GM12873 (cell line): ENCODE measurements around the gene ZCCHC13.

Experiments used
- CTCF ChIP-seq: IDR thresholded peaks from 2 replicates; pipeline ENCODE4 v1.5.1; 2012; ENCODE audit warnings: low read depth, mild to moderate bottlenecking, moderate library complexity, low read length, control low read depth; ENCODE audit not compliant: insufficient read depth; ENCODE audit errors: missing control alignments

Gene ZCCHC13

GRCh38 chrX:74277846-74278245 lies 26.1 kb upstream of the ZCCHC13 start:
- no peak for TF ChIP-seq CTCF

- no peak for TF ChIP-seq CTCF
Measured at GRCh38 chrX:74280759-74281158, 23.2 kb upstream of the ZCCHC13 start.

- TF ChIP-seq CTCF = no peak
Measured at GRCh38 chrX:74284391-74284952, 19.5 kb upstream of the ZCCHC13 start.

DNA sequence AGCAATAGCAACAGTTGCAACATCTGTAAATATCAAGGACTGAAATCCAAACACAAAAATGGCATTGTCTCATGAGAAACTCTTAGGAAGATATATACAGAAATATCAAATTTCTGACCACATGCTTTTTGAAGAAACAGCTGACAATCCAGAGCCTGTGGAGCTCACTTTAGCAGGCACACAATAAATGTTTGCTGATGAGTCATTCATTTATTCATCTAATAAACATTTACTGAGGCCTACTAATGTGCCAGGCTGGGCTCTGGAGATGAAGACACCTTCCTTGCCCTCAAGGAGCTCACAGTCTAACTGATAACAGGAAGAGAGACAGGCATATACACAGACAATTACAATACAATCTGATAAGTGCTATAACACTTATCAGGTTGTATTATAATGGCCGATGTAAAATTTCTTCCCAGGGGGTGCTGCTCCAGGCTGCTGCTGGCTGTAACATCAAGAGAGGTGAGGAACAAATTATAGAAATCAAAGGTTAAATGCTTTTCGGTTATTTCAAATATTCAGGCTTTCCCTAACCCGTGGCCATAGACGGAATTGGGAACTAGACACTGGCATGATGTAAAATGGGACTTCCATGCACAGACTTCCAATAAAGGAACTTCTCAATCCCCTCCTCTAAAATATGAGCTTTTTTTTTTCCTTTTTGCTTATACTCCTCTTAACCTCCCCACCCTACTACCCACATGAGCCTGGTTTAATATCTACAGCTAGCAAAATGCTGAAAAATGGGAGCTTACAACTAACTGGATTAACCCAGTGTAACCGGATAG lies 16.8 kb upstream of the ZCCHC13 start:
- TF ChIP-seq CTCF = no peak

GRCh38 chrX:74291577-74291963 lies 12.4 kb upstream of the ZCCHC13 start:
- no peak for TF ChIP-seq CTCF

DNA sequence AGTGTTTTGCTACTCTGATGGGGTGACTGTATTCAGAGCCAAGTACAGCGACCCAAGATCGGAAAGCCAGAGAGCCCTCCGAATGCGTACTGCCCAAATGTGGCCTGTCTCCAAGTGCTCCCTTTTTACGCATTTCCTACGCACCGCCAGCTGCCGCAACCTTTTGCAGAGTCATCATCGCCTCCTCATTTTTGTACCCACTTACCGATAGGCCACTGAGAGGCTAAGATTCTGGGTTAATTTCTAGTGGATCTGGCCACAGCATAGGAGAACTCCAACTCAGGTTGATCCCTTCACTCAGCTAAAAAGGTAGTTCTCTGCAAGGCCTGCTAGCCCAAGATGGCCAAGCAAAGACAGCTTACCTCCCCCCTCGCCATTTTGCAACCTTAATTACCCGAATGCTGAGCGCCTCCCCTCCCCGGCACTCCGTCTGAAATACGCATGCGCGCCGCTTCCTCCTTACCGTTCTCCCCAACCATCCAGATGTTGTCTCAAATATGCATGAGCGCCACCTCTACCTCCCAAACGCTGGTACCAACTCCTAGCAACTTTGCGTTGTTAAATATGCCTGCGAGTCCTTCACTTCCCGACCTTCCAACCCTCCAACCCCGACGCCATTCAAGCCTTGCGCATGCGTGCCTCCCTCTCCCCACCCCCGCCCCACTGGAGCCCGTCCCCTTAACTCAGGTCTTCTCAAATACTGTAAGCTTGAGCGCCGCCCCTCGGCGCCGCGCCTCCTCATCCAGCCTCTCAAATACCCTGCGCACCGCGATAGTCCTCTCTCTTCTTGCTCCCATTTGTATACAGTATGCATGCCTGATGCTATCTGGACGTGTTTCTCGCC lies 11.8 kb upstream of the ZCCHC13 start:
- peak; percentile 28 for TF ChIP-seq CTCF

DNA sequence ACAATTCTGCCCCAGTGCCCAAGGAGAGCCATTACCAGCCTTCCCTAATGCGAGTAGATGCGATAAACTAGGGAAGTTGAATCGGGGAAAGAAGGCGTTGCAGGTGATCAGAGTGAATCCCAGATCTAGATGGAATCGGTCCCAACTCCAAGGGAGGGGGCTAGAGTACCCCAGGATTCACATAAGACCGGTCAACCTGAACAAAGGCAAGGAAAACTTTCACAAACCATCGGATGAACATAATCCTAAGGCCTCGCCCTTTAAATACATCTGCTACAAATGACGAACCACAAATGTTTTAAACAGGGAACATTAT lies 11.2 kb upstream of the ZCCHC13 start:
- no peak for TF ChIP-seq CTCF
